K562 (cell line): ENCODE results near the gene KCNH2. TPM values are rescaled to one million over a fixed set of nuclear protein-coding genes. Genes with fewer than 3 reads are reported as not detected.

Experiments
- EP400 ChIP-seq: fragments of 450-650 bp; IDR thresholded peaks from 2 replicates; pipeline ENCODE4 v1.6.1; 2017; ENCODE audit warnings: antibody characterized with exemption, mild to moderate bottlenecking, moderate library complexity
- FOXP4 ChIP-seq: sonication (generic); formaldehyde crosslinking; IDR thresholded peaks from 2 replicates; pipeline ENCODE4 v1.8.0; 2022; ENCODE audit warnings: mild to moderate bottlenecking, missing genetic modification reagents, borderline replicate concordance
- GATAD2B ChIP-seq: fragments of 450-650 bp; IDR thresholded peaks from 2 replicates; pipeline ENCODE4 v1.6.1; 2017; ENCODE audit warnings: mild to moderate bottlenecking, borderline replicate concordance
- HIVEP1 ChIP-seq: fragments of 250-450 bp; sonication (Bioruptor Pico); IDR thresholded peaks from 2 replicates; pipeline ENCODE4 v1.4.0; 2020; ENCODE audit warnings: mild to moderate bottlenecking
- IRF2 ChIP-seq: sonication (generic); formaldehyde crosslinking; IDR thresholded peaks from 2 replicates; pipeline ENCODE4 v1.8.1; 2022; ENCODE audit warnings: mild to moderate bottlenecking, missing genetic modification reagents
- MNT ChIP-seq, 2 experiments: fragments of 450-650 bp; conservative IDR thresholded peaks; 2 replicates each; pipeline ENCODE4 v1.6.1; 2017; ENCODE audit warnings: mild to moderate bottlenecking in 2 of 2, moderate library complexity in 2 of 2
- PHF8 ChIP-seq: fragments of 200-600 bp; sonication (generic); IDR thresholded peaks from 2 replicates; pipeline ENCODE4 v1.6.1; 2012; ENCODE audit warnings: mixed run types, mild to moderate bottlenecking, inconsistent platforms, low read length, moderate library complexity, borderline replicate concordance
- ZFP1 ChIP-seq: fragments of 450-650 bp; formaldehyde crosslinking; IDR thresholded peaks from 2 replicates; pipeline ENCODE4 v1.4.0; 2020; ENCODE audit warnings: mild to moderate bottlenecking, mixed read lengths
- polyA plus RNA-seq, 8 experiments: library from polyadenylated mRNA; depleted of rRNA in 4 of 8; stranded (reverse) in 5 of 8; unstranded in 3 of 8; fragments of >200 nt; fragmentation: Nextera tagmentation in 2 of 8; fragmentation: Illumina TruSeq in 1 of 8; extraction: Ambion mirVana in 2 of 8; extraction: Trizol in 1 of 8; gene quantifications; 2 replicates each; pipeline versions ENCODE4 v1.2.1 to v1.2.3, GENCODE V29; 2011 to 2014; ENCODE audit warnings: inconsistent platforms in 1 of 8, missing spikeins in 1 of 8
- total RNA-seq, 7 experiments: library from RNA; depleted of rRNA in 6 of 7; stranded (reverse); fragments of >200 nt in 6 of 7; fragmentation: Illumina TruSeq in 2 of 7; extraction: Trizol in 2 of 7; gene quantifications; 2 replicates each; pipeline versions ENCODE4 v1.2.1 to v1.2.3, GENCODE V29; 2011 to 2021; ENCODE audit warnings: low replicate concordance in 1 of 7
- TF ChIP-seq, protein P1 (sequence below): sonication (generic); formaldehyde crosslinking; IDR thresholded peaks from 2 replicates; pipeline ENCODE4 v1.8.0; 2022; ENCODE audit warnings: mild to moderate bottlenecking, missing genetic modification reagents
- TF ChIP-seq, protein P2 (sequence below): fragments of 250-450 bp; sonication (Bioruptor Pico); IDR thresholded peaks from 2 replicates; pipeline ENCODE4 v1.5.0; 2022; ENCODE audit warnings: mild to moderate bottlenecking
- TF ChIP-seq, protein P3 (sequence below): fragments of 450-650 bp; IDR thresholded peaks from 2 replicates; pipeline ENCODE4 v1.6.1; 2018; ENCODE audit not compliant: partially characterized antibody

The KCNH2 gene
- total and polyA plus RNA-seq, 9 of the 15 experiments (the other 6 are each of a cell fraction or from before 2014, with no cell fraction given), result 18.1 to 368 (median 218) TPM

- TF ChIP-seq MNT (conservative IDR thresholded peaks at IDR 0.05) (no peak), FOXP4 (CRISPR knock-in tag) (peak; percentile 49; the same call in 1 of the 2 replicates), PHF8 (no peak), GATAD2B (no peak), IRF2 (CRISPR knock-in tag) (no peak), EP400 (no peak), ZFP1 (CRISPR knock-in tag) (no peak), HIVEP1 (CRISPR knock-in tag) (no peak)
- TF ChIP-seq, protein P1, sequence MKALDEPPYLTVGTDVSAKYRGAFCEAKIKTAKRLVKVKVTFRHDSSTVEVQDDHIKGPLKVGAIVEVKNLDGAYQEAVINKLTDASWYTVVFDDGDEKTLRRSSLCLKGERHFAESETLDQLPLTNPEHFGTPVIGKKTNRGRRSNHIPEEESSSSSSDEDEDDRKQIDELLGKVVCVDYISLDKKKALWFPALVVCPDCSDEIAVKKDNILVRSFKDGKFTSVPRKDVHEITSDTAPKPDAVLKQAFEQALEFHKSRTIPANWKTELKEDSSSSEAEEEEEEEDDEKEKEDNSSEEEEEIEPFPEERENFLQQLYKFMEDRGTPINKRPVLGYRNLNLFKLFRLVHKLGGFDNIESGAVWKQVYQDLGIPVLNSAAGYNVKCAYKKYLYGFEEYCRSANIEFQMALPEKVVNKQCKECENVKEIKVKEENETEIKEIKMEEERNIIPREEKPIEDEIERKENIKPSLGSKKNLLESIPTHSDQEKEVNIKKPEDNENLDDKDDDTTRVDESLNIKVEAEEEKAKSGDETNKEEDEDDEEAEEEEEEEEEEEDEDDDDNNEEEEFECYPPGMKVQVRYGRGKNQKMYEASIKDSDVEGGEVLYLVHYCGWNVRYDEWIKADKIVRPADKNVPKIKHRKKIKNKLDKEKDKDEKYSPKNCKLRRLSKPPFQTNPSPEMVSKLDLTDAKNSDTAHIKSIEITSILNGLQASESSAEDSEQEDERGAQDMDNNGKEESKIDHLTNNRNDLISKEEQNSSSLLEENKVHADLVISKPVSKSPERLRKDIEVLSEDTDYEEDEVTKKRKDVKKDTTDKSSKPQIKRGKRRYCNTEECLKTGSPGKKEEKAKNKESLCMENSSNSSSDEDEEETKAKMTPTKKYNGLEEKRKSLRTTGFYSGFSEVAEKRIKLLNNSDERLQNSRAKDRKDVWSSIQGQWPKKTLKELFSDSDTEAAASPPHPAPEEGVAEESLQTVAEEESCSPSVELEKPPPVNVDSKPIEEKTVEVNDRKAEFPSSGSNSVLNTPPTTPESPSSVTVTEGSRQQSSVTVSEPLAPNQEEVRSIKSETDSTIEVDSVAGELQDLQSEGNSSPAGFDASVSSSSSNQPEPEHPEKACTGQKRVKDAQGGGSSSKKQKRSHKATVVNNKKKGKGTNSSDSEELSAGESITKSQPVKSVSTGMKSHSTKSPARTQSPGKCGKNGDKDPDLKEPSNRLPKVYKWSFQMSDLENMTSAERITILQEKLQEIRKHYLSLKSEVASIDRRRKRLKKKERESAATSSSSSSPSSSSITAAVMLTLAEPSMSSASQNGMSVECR, result no peak
- TF ChIP-seq, protein P2, sequence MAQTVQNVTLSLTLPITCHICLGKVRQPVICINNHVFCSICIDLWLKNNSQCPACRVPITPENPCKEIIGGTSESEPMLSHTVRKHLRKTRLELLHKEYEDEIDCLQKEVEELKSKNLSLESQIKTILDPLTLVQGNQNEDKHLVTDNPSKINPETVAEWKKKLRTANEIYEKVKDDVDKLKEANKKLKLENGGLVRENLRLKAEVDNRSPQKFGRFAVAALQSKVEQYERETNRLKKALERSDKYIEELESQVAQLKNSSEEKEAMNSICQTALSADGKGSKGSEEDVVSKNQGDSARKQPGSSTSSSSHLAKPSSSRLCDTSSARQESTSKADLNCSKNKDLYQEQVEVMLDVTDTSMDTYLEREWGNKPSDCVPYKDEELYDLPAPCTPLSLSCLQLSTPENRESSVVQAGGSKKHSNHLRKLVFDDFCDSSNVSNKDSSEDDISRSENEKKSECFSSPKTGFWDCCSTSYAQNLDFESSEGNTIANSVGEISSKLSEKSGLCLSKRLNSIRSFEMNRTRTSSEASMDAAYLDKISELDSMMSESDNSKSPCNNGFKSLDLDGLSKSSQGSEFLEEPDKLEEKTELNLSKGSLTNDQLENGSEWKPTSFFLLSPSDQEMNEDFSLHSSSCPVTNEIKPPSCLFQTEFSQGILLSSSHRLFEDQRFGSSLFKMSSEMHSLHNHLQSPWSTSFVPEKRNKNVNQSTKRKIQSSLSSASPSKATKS, result no peak
- TF ChIP-seq, protein P3, sequence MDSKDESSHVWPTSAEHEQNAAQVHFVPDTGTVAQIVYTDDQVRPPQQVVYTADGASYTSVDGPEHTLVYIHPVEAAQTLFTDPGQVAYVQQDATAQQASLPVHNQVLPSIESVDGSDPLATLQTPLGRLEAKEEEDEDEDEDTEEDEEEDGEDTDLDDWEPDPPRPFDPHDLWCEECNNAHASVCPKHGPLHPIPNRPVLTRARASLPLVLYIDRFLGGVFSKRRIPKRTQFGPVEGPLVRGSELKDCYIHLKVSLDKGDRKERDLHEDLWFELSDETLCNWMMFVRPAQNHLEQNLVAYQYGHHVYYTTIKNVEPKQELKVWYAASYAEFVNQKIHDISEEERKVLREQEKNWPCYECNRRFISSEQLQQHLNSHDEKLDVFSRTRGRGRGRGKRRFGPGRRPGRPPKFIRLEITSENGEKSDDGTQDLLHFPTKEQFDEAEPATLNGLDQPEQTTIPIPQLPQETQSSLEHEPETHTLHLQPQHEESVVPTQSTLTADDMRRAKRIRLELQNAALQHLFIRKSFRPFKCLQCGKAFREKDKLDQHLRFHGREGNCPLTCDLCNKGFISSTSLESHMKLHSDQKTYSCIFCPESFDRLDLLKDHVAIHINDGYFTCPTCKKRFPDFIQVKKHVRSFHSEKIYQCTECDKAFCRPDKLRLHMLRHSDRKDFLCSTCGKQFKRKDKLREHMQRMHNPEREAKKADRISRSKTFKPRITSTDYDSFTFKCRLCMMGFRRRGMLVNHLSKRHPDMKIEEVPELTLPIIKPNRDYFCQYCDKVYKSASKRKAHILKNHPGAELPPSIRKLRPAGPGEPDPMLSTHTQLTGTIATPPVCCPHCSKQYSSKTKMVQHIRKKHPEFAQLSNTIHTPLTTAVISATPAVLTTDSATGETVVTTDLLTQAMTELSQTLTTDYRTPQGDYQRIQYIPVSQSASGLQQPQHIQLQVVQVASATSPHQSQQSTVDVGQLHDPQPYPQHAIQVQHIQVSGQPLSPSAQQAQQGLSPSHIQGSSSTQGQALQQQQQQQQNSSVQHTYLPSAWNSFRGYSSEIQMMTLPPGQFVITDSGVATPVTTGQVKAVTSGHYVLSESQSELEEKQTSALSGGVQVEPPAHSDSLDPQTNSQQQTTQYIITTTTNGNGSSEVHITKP, result no peak
Measured at GRCh38 chr7:150961510-150962289, 16.4 kb downstream of the KCNH2 start (continued).
